Measurements from ENCODE around the gene HLA-DQB2.

Gene HLA-DQB2

GRCh38 chr6:32718879-32719278 lies 44.5 kb downstream of the HLA-DQB2 start:
- H2AFZ ChIP-seq (ENCODE audit: low read length) = no peak overlapping the region
- no peaks in the 10 kb centered on the region for H3K9me3 ChIP-seq (ENCODE audit: insufficient read depth, low read depth, low read length)
- H3K79me2 ChIP-seq (ENCODE audit: insufficient read depth, low read length) = no peaks in the 10 kb centered on the region
- no peak overlapping the region for H3K9ac ChIP-seq (ENCODE audit: low read depth, low read length, poor library complexity, severe bottlenecking)
- no peaks in the 10 kb centered on the region for H3K36me3 ChIP-seq (ENCODE audit: insufficient read depth, low read length)
- no peaks in the 10 kb centered on the region for H3K27me3 ChIP-seq (ENCODE audit: insufficient read depth, low read length, poor library complexity, severe bottlenecking)
- TF ChIP-seq CTCF (conservative IDR thresholded peaks at IDR 0.05; ENCODE audit: low read length) (no peak), EZH2phosphoT487 (IDR thresholded peaks at IDR 0.05; ENCODE audit: borderline replicate concordance) (no peak)
- no peaks in the 10 kb centered on the region for H4K20me1 ChIP-seq (ENCODE audit: insufficient read depth, low read length, poor library complexity, severe bottlenecking)
- no peak overlapping the region for H3K4me3 ChIP-seq (ENCODE audit: low read length, poor library complexity, severe bottlenecking)
- H3F3A ChIP-seq (ENCODE audit: low read depth) = no peaks in the 10 kb centered on the region
- H3K4me2 ChIP-seq (ENCODE audit: low read depth, low read length, poor library complexity, severe bottlenecking) = no peak overlapping the region
- H3K9me2 ChIP-seq (replicated peaks; ENCODE audit: low read depth, low read length) = no peaks in the 10 kb centered on the region
- H3K4me1 ChIP-seq (ENCODE audit: insufficient read depth, low read length, poor library complexity, severe bottlenecking) = no peaks in the 10 kb centered on the region

- Histone ChIP-seq H3K36me3 (ENCODE audit: insufficient read depth, low read length) (no peaks in the 10 kb centered on the region), H3K4me3 (ENCODE audit: low read length, poor library complexity, severe bottlenecking) (no peak overlapping the region), H3K4me2 (ENCODE audit: low read depth, low read length, poor library complexity, severe bottlenecking) (no peak overlapping the region), H3K27me3 (ENCODE audit: insufficient read depth, low read length, poor library complexity, severe bottlenecking) (no peaks in the 10 kb centered on the region), H3K9me2 (replicated peaks; ENCODE audit: low read depth, low read length) (no peaks in the 10 kb centered on the region), H3K9ac (ENCODE audit: low read depth, low read length, poor library complexity, severe bottlenecking) (no peak overlapping the region), H3K9me3 (ENCODE audit: insufficient read depth, low read depth, low read length) (no peaks in the 10 kb centered on the region), H3K79me2 (ENCODE audit: insufficient read depth, low read length) (no peaks in the 10 kb centered on the region), H4K20me1 (ENCODE audit: insufficient read depth, low read length, poor library complexity, severe bottlenecking) (no peaks in the 10 kb centered on the region), H2AFZ (ENCODE audit: low read length) (no peak overlapping the region), H3K4me1 (ENCODE audit: insufficient read depth, low read length, poor library complexity, severe bottlenecking) (no peaks in the 10 kb centered on the region), H3F3A (ENCODE audit: low read depth) (no peaks in the 10 kb centered on the region)
- TF ChIP-seq CTCF (conservative IDR thresholded peaks at IDR 0.05; ENCODE audit: low read length) (peak; percentile 23; the same call in 1 of the 2 replicates), EZH2phosphoT487 (IDR thresholded peaks at IDR 0.05; ENCODE audit: borderline replicate concordance) (no peak)
These were observed 46.9 kb downstream of the HLA-DQB2 start for GRCh38 chr6:32716396-32716795.

GRCh38 chr6:32713241-32713640 lies 50.1 kb downstream of the HLA-DQB2 start:
- Histone ChIP-seq H3K79me2 (ENCODE audit: insufficient read depth, low read length) (no peaks in the 10 kb centered on the region), H3K27me3 (ENCODE audit: insufficient read depth, low read length, poor library complexity, severe bottlenecking) (no peaks in the 10 kb centered on the region), H2AFZ (ENCODE audit: low read length) (no peak overlapping the region), H3K9me3 (ENCODE audit: insufficient read depth, low read depth, low read length) (no peaks in the 10 kb centered on the region), H3K36me3 (ENCODE audit: insufficient read depth, low read length) (no peaks in the 10 kb centered on the region), H3K9ac (ENCODE audit: low read depth, low read length, poor library complexity, severe bottlenecking) (no peak overlapping the region), H3F3A (ENCODE audit: low read depth) (no peaks in the 10 kb centered on the region), H3K4me1 (ENCODE audit: insufficient read depth, low read length, poor library complexity, severe bottlenecking) (no peaks in the 10 kb centered on the region), H4K20me1 (ENCODE audit: insufficient read depth, low read length, poor library complexity, severe bottlenecking) (no peaks in the 10 kb centered on the region), H3K4me3 (ENCODE audit: low read length, poor library complexity, severe bottlenecking) (no peak overlapping the region), H3K9me2 (replicated peaks; ENCODE audit: low read depth, low read length) (no peaks in the 10 kb centered on the region), H3K4me2 (ENCODE audit: low read depth, low read length, poor library complexity, severe bottlenecking) (no peak overlapping the region)
- TF ChIP-seq EZH2phosphoT487 (IDR thresholded peaks at IDR 0.05; ENCODE audit: borderline replicate concordance) (no peak), CTCF (conservative IDR thresholded peaks at IDR 0.05; ENCODE audit: low read length) (no peak)
